MM.1S (cell line): ENCODE results near the gene DLG5.

Experiments used
- DNase-seq: peaks from one replicate; pipeline ENCODE4 v3.0.0-alpha.2; 2015
- H2AFZ ChIP-seq: fragments of 300-600 bp; sonication (generic); 2 replicates; pipeline ENCODE4 v1.6.0; 2016; ENCODE audit warnings: antibody characterized with exemption, low read length
- H3F3A ChIP-seq: fragments of 300-600 bp; sonication (generic); 2 replicates; pipeline ENCODE4 v1.6.1; 2016; ENCODE audit warnings: mild to moderate bottlenecking, antibody characterized with exemption, low read length, moderate library complexity, mixed read lengths; ENCODE audit not compliant: insufficient read depth
- H3K27ac ChIP-seq: fragments of 300-600 bp; sonication (generic); 2 replicates; pipeline ENCODE4 v1.5.1; 2016; ENCODE audit warnings: mild to moderate bottlenecking, low read length
- H3K27me3 ChIP-seq: fragments of 300-600 bp; sonication (generic); replicated peaks from 2 replicates; pipeline ENCODE4 v1.6.0; 2016; ENCODE audit warnings: low read length; ENCODE audit not compliant: insufficient read depth
- H3K36me3 ChIP-seq: fragments of 300-600 bp; sonication (generic); replicated peaks from 2 replicates; pipeline ENCODE4 v1.6.1; 2016; ENCODE audit warnings: mild to moderate bottlenecking, low read length, mixed read lengths; ENCODE audit not compliant: insufficient read depth
- H3K4me1 ChIP-seq: fragments of 300-600 bp; sonication (generic); 2 replicates; pipeline ENCODE4 v1.6.1; 2016; ENCODE audit warnings: low read length, mixed read lengths
- H3K4me2 ChIP-seq: fragments of 300-600 bp; sonication (generic); 2 replicates; pipeline ENCODE4 v1.6.0; 2016; ENCODE audit warnings: low read depth, low read length
- H3K4me3 ChIP-seq: fragments of 300-600 bp; sonication (generic); 2 replicates; pipeline ENCODE4 v1.5.1; 2016; ENCODE audit warnings: low read length, mixed read lengths
- H3K79me2 ChIP-seq: fragments of 300-600 bp; sonication (generic); 2 replicates; pipeline ENCODE4 v1.6.1; 2016; ENCODE audit warnings: mixed run types, low read length, mixed read lengths
- H3K9ac ChIP-seq: fragments of 300-600 bp; sonication (generic); 2 replicates; pipeline ENCODE4 v1.6.1; 2016; ENCODE audit warnings: low read length, mixed read lengths
- H3K9me2 ChIP-seq: fragments of 300-600 bp; sonication (generic); replicated peaks from 2 replicates; pipeline ENCODE4 v1.6.1; 2016; ENCODE audit warnings: mild to moderate bottlenecking, low read length, mixed read lengths; ENCODE audit not compliant: insufficient read depth
- H3K9me3 ChIP-seq: fragments of 300-600 bp; sonication (generic); replicated peaks from 2 replicates; pipeline ENCODE4 v1.6.1; 2016; ENCODE audit warnings: mild to moderate bottlenecking, low read length, mixed read lengths; ENCODE audit not compliant: insufficient read depth
- H4K20me1 ChIP-seq: fragments of 300-600 bp; sonication (generic); 2 replicates; pipeline ENCODE4 v1.6.1; 2016; ENCODE audit warnings: mild to moderate bottlenecking, low read length, moderate library complexity, mixed read lengths; ENCODE audit not compliant: insufficient read depth
- CTCF ChIP-seq: fragments of 300-600 bp; sonication (generic); IDR thresholded peaks from 2 replicates; pipeline ENCODE4 v1.5.1; 2016; ENCODE audit warnings: antibody characterized with exemption, low read length, mixed read lengths
- EZH2 ChIP-seq: fragments of 300-600 bp; sonication (generic); optimal IDR thresholded peaks from 2 replicates; pipeline ENCODE3; 2017; ENCODE audit warnings: low read depth, mild to moderate bottlenecking, antibody characterized with exemption, low read length, mixed read lengths
- EZH2phosphoT487 ChIP-seq: fragments of 300-600 bp; sonication (generic); IDR thresholded peaks from 2 replicates; pipeline ENCODE4 v1.6.1; 2018; ENCODE audit warnings: antibody characterized with exemption, low read length

Gene DLG5

DNA sequence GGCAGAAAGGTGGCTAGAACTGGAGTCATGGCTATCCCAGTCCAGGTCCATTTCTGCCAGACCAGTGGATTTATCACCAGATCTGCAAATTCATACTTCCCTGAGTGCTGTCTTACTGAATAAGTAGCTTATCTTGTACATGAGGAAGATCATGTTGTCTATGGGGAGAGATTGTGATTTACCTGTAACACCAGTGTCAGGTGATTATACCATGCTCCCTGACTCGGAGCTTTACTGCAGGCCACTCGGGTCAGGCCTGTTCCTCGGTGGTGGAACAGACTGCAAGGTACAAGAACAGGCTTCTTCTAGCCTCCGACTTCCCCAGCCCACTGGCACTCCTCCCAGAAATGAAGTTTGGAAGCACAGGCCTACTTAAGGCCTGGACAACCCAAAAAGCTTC lies 42.6 kb upstream of the DLG5 start:
- no peak for DNase-seq
- Histone ChIP-seq H3F3A (no peaks in the 10 kb centered on the region), H3K4me3 (no peak overlapping the region), H3K4me1 (peaks cover 10% of the 10 kb centered on the region), H4K20me1 (no peaks in the 10 kb centered on the region), H3K9ac (no peak overlapping the region), H3K36me3 (no peaks in the 10 kb centered on the region), H3K9me2 (no peaks in the 10 kb centered on the region), H3K27me3 (no peaks in the 10 kb centered on the region), H3K9me3 (no peaks in the 10 kb centered on the region), H3K27ac (no peak overlapping the region), H2AFZ (no peak overlapping the region), H3K79me2 (no peaks in the 10 kb centered on the region), H3K4me2 (no peak overlapping the region)
- TF ChIP-seq EZH2phosphoT487 (no peak), CTCF (no peak), EZH2 (no peak)

GRCh38 chr10:77967611-77968022 lies 41.1 kb upstream of the DLG5 start:
- H3K36me3 ChIP-seq = no peaks in the 10 kb centered on the region
- no peak overlapping the region for H2AFZ ChIP-seq
- H3K9ac ChIP-seq = no peak overlapping the region
- H4K20me1 ChIP-seq = no peaks in the 10 kb centered on the region
- no peaks in the 10 kb centered on the region for H3K79me2 ChIP-seq
- TF ChIP-seq CTCF (no peak), EZH2 (no peak), EZH2phosphoT487 (no peak)
- no peak overlapping the region for H3K27ac ChIP-seq
- no peaks in the 10 kb centered on the region for H3K27me3 ChIP-seq
- H3K4me3 ChIP-seq = no peak overlapping the region
- H3K9me2 ChIP-seq = no peaks in the 10 kb centered on the region
- peaks cover 10% of the 10 kb centered on the region for H3K4me1 ChIP-seq
- DNase-seq = no peak
- H3K9me3 ChIP-seq = no peaks in the 10 kb centered on the region
- H3F3A ChIP-seq = no peaks in the 10 kb centered on the region
- no peak overlapping the region for H3K4me2 ChIP-seq

- Histone ChIP-seq H3K4me2 (no peak overlapping the region), H3K36me3 (no peaks in the 10 kb centered on the region), H2AFZ (no peak overlapping the region), H3K9ac (no peak overlapping the region), H3F3A (no peaks in the 10 kb centered on the region), H3K27ac (no peak overlapping the region), H3K9me3 (no peaks in the 10 kb centered on the region), H3K79me2 (no peaks in the 10 kb centered on the region), H3K4me1 (peaks cover 6% of the 10 kb centered on the region), H3K4me3 (no peak overlapping the region), H3K27me3 (no peaks in the 10 kb centered on the region), H4K20me1 (no peaks in the 10 kb centered on the region), H3K9me2 (no peaks in the 10 kb centered on the region)
- no peak for TF ChIP-seq CTCF
- no peak for DNase-seq
Observed at GRCh38 chr10:77965294-77965693, 38.7 kb upstream of the DLG5 start.

DNA sequence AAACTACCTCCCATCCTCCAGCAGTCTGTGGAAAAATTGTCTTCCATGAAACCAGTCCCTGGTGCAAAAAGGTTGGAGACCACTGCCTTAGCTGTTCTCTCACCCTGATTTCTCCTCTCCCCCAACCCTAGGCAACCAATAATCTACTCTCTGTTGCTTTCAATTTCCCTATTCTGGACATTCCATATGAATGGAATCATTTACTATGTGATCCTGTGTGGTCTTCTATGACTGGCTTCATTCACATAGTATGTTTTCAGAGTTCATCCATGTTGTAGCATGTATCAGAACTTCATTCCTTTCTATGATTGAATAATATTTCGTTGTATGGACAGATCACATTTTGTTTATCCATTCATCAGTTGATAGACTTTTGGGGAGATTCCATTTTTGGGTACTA lies 38.3 kb upstream of the DLG5 start:
- Histone ChIP-seq H4K20me1 (no peaks in the 10 kb centered on the region), H3F3A (no peaks in the 10 kb centered on the region), H3K9me3 (no peaks in the 10 kb centered on the region), H3K4me1 (peaks cover 6% of the 10 kb centered on the region), H3K27me3 (no peaks in the 10 kb centered on the region), H3K4me3 (no peak overlapping the region), H2AFZ (no peak overlapping the region), H3K4me2 (no peak overlapping the region), H3K36me3 (no peaks in the 10 kb centered on the region), H3K79me2 (no peaks in the 10 kb centered on the region), H3K27ac (no peak overlapping the region), H3K9me2 (no peaks in the 10 kb centered on the region), H3K9ac (no peak overlapping the region)
- TF ChIP-seq EZH2 (no peak), EZH2phosphoT487 (no peak), CTCF (no peak)
- DNase-seq = no peak
